Measurements from ENCODE around the gene UBASH3B. TPM values are rescaled to one million over a fixed set of nuclear protein-coding genes. Genes with fewer than 3 reads are reported as not detected.

UBASH3B gene
- total RNA-seq, 1 experiment from 2014 or later, result 8.0 TPM

- Histone ChIP-seq H3K27ac (ENCODE audit: insufficient read length, low read depth, low read length) (no peak overlapping the region), H3K9ac (ENCODE audit: extremely low read depth, insufficient read length, low read length) (no peak overlapping the region), H2BK12ac (ENCODE audit: insufficient read length, low read depth, low read length) (no peak overlapping the region), H3K4me1 (ENCODE audit: insufficient read depth, low read length) (peaks cover 5% of the 10 kb centered on the region), H2BK120ac (ENCODE audit: low read depth, low read length, poor library complexity, severe bottlenecking) (no peak overlapping the region), H3K14ac (ENCODE audit: insufficient read depth, low read length) (no peak overlapping the region), H3K4ac (ENCODE audit: low read depth, low read length) (no peak overlapping the region), H3K4me2 (ENCODE audit: insufficient read depth, insufficient read length, low read length) (no peak overlapping the region), H2AFZ (ENCODE audit: low read length) (peak overlapping the region; percentile 81), H3K79me2 (ENCODE audit: insufficient read depth, low read length) (no peaks in the 10 kb centered on the region), H3T11ph (ENCODE audit: low read length) (no peak overlapping the region), H2AK5ac (ENCODE audit: insufficient read length, low read length) (no peak overlapping the region), H2BK20ac (ENCODE audit: low read depth, low read length, poor library complexity, severe bottlenecking) (no peak overlapping the region), H4K91ac (ENCODE audit: insufficient read length, low read depth, low read length) (no peak overlapping the region), H3K27me3 (ENCODE audit: insufficient read depth, low read length) (no peaks in the 10 kb centered on the region), H3K23me2 (ENCODE audit: insufficient read length, low read depth, low read length, poor library complexity, severe bottlenecking) (no peaks in the 10 kb centered on the region), H3K56ac (ENCODE audit: insufficient read length, low read depth, low read length) (no peak overlapping the region), H4K20me1 (ENCODE audit: control insufficient read depth, insufficient read depth, insufficient read length) (no peaks in the 10 kb centered on the region), H2BK5ac (ENCODE audit: insufficient read length, low read length) (no peak overlapping the region), H3K18ac (ENCODE audit: insufficient read length, low read depth, low read length) (no peak overlapping the region), H3K23ac (ENCODE audit: insufficient read length, low read depth, low read length) (no peak overlapping the region), H4K8ac (replicated peaks; ENCODE audit: insufficient read length, low read depth, low read length) (no peak overlapping the region), H2BK15ac (ENCODE audit: low read depth, low read length) (no peak overlapping the region), H3K79me1 (ENCODE audit: insufficient read depth, low read depth, low read length, poor library complexity, severe bottlenecking) (no peaks in the 10 kb centered on the region), H4K5ac (ENCODE audit: insufficient read length, low read depth, low read length) (no peak overlapping the region), H3K9me3 (ENCODE audit: control insufficient read depth, low read depth, low read length) (no peaks in the 10 kb centered on the region)
- DNase-seq, result peak; percentile 34
- H3K27me3 Mint-ChIP-seq (ENCODE audit: low read depth), result no peaks in the 10 kb centered on the region
- no CpG with 5 or more reads among the region's 7 CpGs for WGBS (ENCODE audit: extremely low coverage, insufficient read length, low lambda C conversion rate)
- peak overlapping the region; percentile 12 to 41 (median 27); a peak in 5 of 7 replicates for H3K27ac Mint-ChIP-seq
- H3K4me3 Mint-ChIP-seq, result no peak overlapping the region
- peaks cover 21 to 25% of the 10 kb centered on the region in 2 experiments for H3K4me1 Mint-ChIP-seq
- TF ChIP-seq CTCF (conservative IDR thresholded peaks at IDR 0.05), result no peak; the same call in 2 of the 3 replicates
- no peaks in the 10 kb centered on the region for H3K9me3 Mint-ChIP-seq
- no peaks in the 10 kb centered on the region for H3K36me3 Mint-ChIP-seq (ENCODE audit: insufficient read depth in 1 of 3, low read depth in 3 of 3)
Observed at GRCh38 chr11:122850076-122850631, 194.6 kb downstream of the UBASH3B start.
